HepG2 (cell line): ENCODE results near the gene KCNJ14.

Experiments used
- ARNTL ChIP-seq: sonication (generic); formaldehyde crosslinking; IDR thresholded peaks from 2 replicates; pipeline ENCODE4 v1.4.0; 2020; ENCODE audit warnings: mild to moderate bottlenecking, missing genetic modification reagents
- CEBPB ChIP-seq: IDR thresholded peaks from 2 replicates; pipeline ENCODE4 v1.6.1; 2011; ENCODE audit warnings: low read depth, low read length, improper control_type of control experiment, borderline replicate concordance
- DNMT1 ChIP-seq: sonication (generic); formaldehyde crosslinking; IDR thresholded peaks from 2 replicates; pipeline ENCODE4 v1.5.1; 2020; ENCODE audit warnings: mild to moderate bottlenecking, missing genetic modification reagents
- DPF2 ChIP-seq: sonication (generic); formaldehyde crosslinking; IDR thresholded peaks from 2 replicates; pipeline ENCODE4 v1.4.0; 2020; ENCODE audit warnings: mild to moderate bottlenecking, low read depth, missing genetic modification reagents, borderline replicate concordance
- RXRA ChIP-seq: sonication (generic); formaldehyde crosslinking; IDR thresholded peaks from 2 replicates; pipeline ENCODE4 v1.5.1; 2020; ENCODE audit warnings: missing genetic modification reagents
- SMC3 ChIP-seq: IDR thresholded peaks from 2 replicates; pipeline ENCODE4 v1.6.1; 2011; ENCODE audit warnings: low read length, improper control_type of control experiment
- ZNF136 ChIP-seq: sonication (generic); formaldehyde crosslinking; IDR thresholded peaks from 2 replicates; pipeline ENCODE4 v1.8.1; 2022; ENCODE audit warnings: low read depth, mild to moderate bottlenecking, moderate library complexity, missing genetic modification reagents
- ZNF432 ChIP-seq: sonication (generic); formaldehyde crosslinking; IDR thresholded peaks from 2 replicates; pipeline ENCODE4 v1.5.0; 2020; ENCODE audit warnings: missing genetic modification reagents, mild to moderate bottlenecking, borderline replicate concordance
- TF ChIP-seq, protein P1 (sequence below), 2 experiments: sonication (generic) in 1 of 2; formaldehyde crosslinking in 1 of 2; IDR thresholded peaks; 2 replicates each; pipeline versions ENCODE4 v1.5.1 to v1.6.1; 2011 to 2020; ENCODE audit warnings: borderline replicate concordance in 1 of 2, low read depth in 1 of 2, low read length in 1 of 2, mild to moderate bottlenecking in 1 of 2, missing genetic modification reagents in 1 of 2, moderate library complexity in 1 of 2
- TF ChIP-seq, protein P2 (sequence below): sonication (generic); formaldehyde crosslinking; IDR thresholded peaks from 2 replicates; pipeline ENCODE4 v1.5.1; 2020; ENCODE audit warnings: mild to moderate bottlenecking, missing genetic modification reagents
- TF ChIP-seq, protein P3 (sequence below): sonication (generic); formaldehyde crosslinking; IDR thresholded peaks from 2 replicates; pipeline ENCODE4 v1.4.0; 2020; ENCODE audit warnings: missing genetic modification reagents
- TF ChIP-seq, protein P4 (sequence below): sonication (generic); formaldehyde crosslinking; IDR thresholded peaks from 2 replicates; pipeline ENCODE4 v1.4.0; 2020; ENCODE audit warnings: missing genetic modification reagents
- TF ChIP-seq, protein P5 (sequence below): sonication (generic); formaldehyde crosslinking; IDR thresholded peaks from 2 replicates; pipeline ENCODE4 v1.5.0; 2020; ENCODE audit warnings: mild to moderate bottlenecking, missing genetic modification reagents, moderate library complexity
- TF ChIP-seq, protein P6 (sequence below): sonication (generic); formaldehyde crosslinking; conservative IDR thresholded peaks from 2 replicates; pipeline ENCODE4 v1.5.0; 2020; ENCODE audit warnings: missing genetic modification reagents

DNA sequence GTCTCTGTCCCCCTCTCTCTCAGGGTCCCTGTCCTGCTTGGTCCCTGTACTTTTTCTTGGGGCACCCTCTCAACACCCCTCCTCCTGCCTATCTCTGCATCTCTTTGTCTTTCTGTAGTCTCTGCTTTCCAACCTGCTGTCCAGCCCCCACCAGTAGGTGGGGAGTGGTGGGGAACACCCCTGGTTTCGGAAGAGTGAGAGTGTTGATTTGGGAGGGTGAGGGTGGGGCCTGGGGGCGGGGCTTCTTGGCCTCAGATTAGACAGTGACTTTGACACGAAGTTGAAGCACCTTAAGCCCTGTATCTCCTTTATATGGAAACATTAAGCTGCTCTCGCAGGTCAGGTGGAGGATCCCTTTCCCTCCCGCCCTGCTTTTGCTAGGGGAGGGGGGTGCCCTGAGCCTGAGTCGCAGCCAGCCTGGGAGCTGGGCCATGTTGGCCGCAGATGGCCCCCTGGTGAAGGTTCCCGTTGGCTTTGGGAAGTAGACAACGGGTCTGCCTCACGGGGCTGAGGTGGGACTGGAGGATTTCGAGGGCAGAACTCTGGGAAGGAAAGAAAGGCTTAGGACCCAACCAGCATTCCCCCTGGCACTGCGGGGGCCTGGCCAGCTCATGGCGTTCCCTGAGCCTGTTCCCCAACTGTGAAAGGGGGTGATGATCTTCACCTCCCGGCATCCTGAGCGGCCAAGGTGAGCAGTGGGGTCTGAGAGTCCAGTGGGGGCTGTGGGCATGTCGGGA is at the start of gene KCNJ14:
- TF ChIP-seq, protein P1, sequence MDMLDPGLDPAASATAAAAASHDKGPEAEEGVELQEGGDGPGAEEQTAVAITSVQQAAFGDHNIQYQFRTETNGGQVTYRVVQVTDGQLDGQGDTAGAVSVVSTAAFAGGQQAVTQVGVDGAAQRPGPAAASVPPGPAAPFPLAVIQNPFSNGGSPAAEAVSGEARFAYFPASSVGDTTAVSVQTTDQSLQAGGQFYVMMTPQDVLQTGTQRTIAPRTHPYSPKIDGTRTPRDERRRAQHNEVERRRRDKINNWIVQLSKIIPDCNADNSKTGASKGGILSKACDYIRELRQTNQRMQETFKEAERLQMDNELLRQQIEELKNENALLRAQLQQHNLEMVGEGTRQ (IDR thresholded peaks at IDR 0.05; ENCODE audit: low read depth, low read length), result no peak
- TF ChIP-seq, protein P1 (CRISPR knock-in tag; IDR thresholded peaks at IDR 0.05; ENCODE audit: borderline replicate concordance), result no peak
- TF ChIP-seq CEBPB (no peak), ZNF432 (CRISPR knock-in tag) (no peak), RXRA (CRISPR knock-in tag) (no peak), DPF2 (CRISPR knock-in tag) (no peak), DNMT1 (CRISPR knock-in tag) (no peak), SMC3 (no peak), ZNF136 (CRISPR knock-in tag) (no peak), ARNTL (CRISPR knock-in tag) (no peak)
- TF ChIP-seq, protein P2, sequence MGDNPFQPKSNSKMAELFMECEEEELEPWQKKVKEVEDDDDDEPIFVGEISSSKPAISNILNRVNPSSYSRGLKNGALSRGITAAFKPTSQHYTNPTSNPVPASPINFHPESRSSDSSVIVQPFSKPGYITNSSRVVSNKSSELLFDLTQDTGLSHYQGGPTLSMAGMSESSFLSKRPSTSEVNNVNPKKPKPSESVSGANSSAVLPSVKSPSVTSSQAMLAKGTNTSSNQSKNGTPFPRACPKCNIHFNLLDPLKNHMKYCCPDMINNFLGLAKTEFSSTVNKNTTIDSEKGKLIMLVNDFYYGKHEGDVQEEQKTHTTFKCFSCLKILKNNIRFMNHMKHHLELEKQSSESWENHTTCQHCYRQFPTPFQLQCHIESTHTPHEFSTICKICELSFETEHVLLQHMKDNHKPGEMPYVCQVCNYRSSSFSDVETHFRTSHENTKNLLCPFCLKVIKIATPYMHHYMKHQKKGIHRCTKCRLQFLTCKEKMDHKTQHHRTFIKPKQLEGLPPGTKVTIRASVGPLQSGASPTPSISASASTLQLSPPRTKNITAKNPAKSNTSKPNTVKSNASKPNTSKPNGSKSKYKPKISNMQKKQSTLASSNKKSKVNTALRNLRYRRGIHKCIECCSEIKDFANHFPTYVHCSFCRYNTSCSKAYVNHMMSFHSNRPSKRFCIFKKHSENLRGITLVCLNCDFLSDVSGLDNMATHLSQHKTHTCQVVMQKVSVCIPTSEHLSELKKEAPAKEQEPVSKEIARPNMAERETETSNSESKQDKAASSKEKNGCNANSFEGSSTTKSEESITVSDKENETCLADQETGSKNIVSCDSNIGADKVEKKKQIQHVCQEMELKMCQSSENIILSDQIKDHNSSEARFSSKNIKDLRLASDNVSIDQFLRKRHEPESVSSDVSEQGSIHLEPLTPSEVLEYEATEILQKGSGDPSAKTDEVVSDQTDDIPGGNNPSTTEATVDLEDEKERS (CRISPR knock-in tag), result no peak
- TF ChIP-seq, protein P3, sequence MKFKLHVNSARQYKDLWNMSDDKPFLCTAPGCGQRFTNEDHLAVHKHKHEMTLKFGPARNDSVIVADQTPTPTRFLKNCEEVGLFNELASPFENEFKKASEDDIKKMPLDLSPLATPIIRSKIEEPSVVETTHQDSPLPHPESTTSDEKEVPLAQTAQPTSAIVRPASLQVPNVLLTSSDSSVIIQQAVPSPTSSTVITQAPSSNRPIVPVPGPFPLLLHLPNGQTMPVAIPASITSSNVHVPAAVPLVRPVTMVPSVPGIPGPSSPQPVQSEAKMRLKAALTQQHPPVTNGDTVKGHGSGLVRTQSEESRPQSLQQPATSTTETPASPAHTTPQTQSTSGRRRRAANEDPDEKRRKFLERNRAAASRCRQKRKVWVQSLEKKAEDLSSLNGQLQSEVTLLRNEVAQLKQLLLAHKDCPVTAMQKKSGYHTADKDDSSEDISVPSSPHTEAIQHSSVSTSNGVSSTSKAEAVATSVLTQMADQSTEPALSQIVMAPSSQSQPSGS (CRISPR knock-in tag), result no peak
- TF ChIP-seq, protein P4, sequence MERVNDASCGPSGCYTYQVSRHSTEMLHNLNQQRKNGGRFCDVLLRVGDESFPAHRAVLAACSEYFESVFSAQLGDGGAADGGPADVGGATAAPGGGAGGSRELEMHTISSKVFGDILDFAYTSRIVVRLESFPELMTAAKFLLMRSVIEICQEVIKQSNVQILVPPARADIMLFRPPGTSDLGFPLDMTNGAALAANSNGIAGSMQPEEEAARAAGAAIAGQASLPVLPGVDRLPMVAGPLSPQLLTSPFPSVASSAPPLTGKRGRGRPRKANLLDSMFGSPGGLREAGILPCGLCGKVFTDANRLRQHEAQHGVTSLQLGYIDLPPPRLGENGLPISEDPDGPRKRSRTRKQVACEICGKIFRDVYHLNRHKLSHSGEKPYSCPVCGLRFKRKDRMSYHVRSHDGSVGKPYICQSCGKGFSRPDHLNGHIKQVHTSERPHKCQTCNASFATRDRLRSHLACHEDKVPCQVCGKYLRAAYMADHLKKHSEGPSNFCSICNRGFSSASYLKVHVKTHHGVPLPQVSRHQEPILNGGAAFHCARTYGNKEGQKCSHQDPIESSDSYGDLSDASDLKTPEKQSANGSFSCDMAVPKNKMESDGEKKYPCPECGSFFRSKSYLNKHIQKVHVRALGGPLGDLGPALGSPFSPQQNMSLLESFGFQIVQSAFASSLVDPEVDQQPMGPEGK, result no peak
- TF ChIP-seq, protein P5, sequence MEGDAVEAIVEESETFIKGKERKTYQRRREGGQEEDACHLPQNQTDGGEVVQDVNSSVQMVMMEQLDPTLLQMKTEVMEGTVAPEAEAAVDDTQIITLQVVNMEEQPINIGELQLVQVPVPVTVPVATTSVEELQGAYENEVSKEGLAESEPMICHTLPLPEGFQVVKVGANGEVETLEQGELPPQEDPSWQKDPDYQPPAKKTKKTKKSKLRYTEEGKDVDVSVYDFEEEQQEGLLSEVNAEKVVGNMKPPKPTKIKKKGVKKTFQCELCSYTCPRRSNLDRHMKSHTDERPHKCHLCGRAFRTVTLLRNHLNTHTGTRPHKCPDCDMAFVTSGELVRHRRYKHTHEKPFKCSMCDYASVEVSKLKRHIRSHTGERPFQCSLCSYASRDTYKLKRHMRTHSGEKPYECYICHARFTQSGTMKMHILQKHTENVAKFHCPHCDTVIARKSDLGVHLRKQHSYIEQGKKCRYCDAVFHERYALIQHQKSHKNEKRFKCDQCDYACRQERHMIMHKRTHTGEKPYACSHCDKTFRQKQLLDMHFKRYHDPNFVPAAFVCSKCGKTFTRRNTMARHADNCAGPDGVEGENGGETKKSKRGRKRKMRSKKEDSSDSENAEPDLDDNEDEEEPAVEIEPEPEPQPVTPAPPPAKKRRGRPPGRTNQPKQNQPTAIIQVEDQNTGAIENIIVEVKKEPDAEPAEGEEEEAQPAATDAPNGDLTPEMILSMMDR (CRISPR knock-in tag), result no peak
- TF ChIP-seq, protein P6, sequence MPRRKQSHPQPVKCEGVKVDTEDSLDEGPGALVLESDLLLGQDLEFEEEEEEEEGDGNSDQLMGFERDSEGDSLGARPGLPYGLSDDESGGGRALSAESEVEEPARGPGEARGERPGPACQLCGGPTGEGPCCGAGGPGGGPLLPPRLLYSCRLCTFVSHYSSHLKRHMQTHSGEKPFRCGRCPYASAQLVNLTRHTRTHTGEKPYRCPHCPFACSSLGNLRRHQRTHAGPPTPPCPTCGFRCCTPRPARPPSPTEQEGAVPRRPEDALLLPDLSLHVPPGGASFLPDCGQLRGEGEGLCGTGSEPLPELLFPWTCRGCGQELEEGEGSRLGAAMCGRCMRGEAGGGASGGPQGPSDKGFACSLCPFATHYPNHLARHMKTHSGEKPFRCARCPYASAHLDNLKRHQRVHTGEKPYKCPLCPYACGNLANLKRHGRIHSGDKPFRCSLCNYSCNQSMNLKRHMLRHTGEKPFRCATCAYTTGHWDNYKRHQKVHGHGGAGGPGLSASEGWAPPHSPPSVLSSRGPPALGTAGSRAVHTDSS (CRISPR knock-in tag), result no peak
